Subcutaneous abdominal adipose tissue (tissue), 5 donors: ENCODE results near the gene CPZ.

Experiments used
- H3K27ac ChIP-seq: one replicate; pipeline ENCODE4 v1.7.0; 2013; ENCODE audit warnings: low read depth, mild to moderate bottlenecking, inconsistent platforms, low read length, moderate library complexity
- H3K27me3 ChIP-seq, 5 donors: one replicate each; pipeline ENCODE4 v1.7.0; 2013; ENCODE audit warnings: low read length in 5 of 5, inconsistent platforms in 1 of 5; ENCODE audit not compliant: control insufficient read depth in 5 of 5, insufficient read depth in 4 of 5
- H3K36me3 ChIP-seq, 5 donors: one replicate each; pipeline ENCODE4 v1.7.0; 2013; ENCODE audit warnings: low read length in 5 of 5; ENCODE audit not compliant: control insufficient read depth in 5 of 5, insufficient read depth in 5 of 5
- H3K4me1 ChIP-seq, 5 donors: one replicate each; pipeline ENCODE4 v1.7.0; 2013; ENCODE audit warnings: low read length in 5 of 5, mild to moderate bottlenecking in 3 of 5, moderate library complexity in 1 of 5; ENCODE audit not compliant: control insufficient read depth in 5 of 5, insufficient read depth in 5 of 5
- H3K4me3 ChIP-seq, 5 donors: one replicate each; pipeline ENCODE4 v1.7.0; 2013; ENCODE audit warnings: low read length in 5 of 5, low read depth in 1 of 5
- H3K9ac ChIP-seq, 5 donors: one replicate each; pipeline ENCODE4 v1.7.0; 2013; ENCODE audit warnings: low read length in 5 of 5, mild to moderate bottlenecking in 4 of 5, moderate library complexity in 3 of 5
- H3K9me3 ChIP-seq, 5 donors: one replicate each; pipeline ENCODE4 v1.7.0; 2013; ENCODE audit warnings: low read length in 5 of 5; ENCODE audit not compliant: control insufficient read depth in 5 of 5
- donor health status: healthy.
- donor health status: healthy.
- donor health status: healthy.
- donor health status: healthy.
- donor health status: healthy.

CPZ gene

DNA sequence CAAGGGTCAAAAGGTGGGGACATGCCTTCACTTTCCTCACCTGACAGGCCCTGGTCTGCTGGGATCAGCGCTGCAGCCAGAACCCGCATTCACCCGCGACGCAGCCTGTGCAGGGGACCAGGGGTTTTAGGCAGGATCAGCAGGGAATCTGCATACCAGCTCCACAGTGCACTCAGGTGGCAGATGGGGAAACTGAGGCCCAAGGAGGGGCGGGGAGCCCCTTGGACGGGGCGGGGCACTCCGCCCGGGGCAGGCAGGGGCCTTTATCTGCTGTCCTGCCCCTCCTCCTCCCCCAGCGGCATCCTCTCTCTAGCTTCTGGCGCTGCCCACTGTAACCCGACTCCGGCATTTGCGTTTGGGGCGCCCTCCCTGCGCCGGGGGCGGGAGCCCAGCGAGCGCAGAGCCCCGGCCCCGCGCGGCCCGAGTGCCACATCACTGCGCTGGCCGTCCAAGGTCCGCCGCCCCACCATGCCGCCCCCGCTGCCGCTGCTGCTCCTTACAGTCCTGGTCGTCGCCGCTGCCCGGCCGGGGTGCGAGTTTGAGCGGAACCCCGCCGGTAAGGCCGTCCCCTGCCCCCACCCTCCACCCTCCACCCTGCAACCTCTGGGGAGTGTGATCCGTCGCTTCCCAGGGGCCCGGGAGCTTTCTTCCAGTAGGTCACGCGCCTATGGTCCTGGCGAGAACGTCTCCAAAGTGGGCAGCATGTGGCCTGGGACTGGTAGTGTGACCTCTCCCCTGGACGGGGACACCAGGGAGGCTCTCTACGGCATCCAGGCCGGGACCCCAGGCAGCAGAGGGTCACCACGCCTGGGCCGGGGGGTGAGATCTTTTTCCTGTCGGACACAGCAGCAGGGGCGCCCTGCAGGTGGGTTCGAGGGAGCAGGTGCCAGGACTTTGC is at the start of gene CPZ:
Gene CPZ (plus strand): TSS at position 400 of the 898 bp plus-strand sequence. CDS start 69 bp downstream, at position 469.
- peaks cover 2 to 17% (median 6%) of the 10 kb centered on the region in 5 donors for H3K4me1 ChIP-seq
- no peaks in the 10 kb centered on the region for H3K9me3 ChIP-seq
- peaks cover 24 to 53% (median 42%) of the 10 kb centered on the region in 5 donors for H3K27me3 ChIP-seq
- H3K9ac ChIP-seq: no peak within 1 kb of the TSS
- H3K4me3 ChIP-seq: peak within 1 kb of the TSS in 2 of 5 donors; percentile 35
- H3K27ac ChIP-seq: no peak within 1 kb of the TSS
- no peaks in the 10 kb centered on the region for H3K36me3 ChIP-seq

- H3K9ac ChIP-seq: no peak overlapping the region
- H3K27ac ChIP-seq: no peak overlapping the region
- peaks cover 0 to 8% (median 2%) of the 10 kb centered on the region in 5 donors for H3K27me3 ChIP-seq
- no peaks in the 10 kb centered on the region for H3K4me1 ChIP-seq
- H3K4me3 ChIP-seq: no peak overlapping the region
- H3K9me3 ChIP-seq: no peaks in the 10 kb centered on the region
- no peaks in the 10 kb centered on the region for H3K36me3 ChIP-seq
Measured at GRCh38 chr4:8542776-8543525, 49.6 kb upstream of the CPZ start.

DNA sequence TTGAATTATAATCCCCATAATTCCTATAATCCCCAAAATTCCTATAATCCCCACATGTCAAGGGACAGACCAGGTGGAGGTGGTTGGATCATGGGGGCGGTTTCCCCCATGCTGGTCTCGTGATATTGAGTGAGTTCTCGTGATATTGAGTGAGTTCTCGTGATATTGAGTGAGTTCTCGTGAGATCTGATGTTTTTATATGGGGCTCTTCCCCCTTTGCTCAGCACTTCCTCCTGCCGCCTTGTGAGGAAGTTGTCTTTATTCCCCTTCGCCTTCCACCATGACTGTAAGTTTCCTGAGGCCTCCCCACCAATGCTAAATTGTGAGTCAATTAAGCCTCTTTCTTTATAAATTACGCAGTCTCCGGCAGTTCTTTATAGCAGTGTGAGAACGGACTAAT is 48.9 kb upstream of the CPZ start:
- no peaks in the 10 kb centered on the region for H3K36me3 ChIP-seq
- no peak overlapping the region for H3K9ac ChIP-seq
- H3K27me3 ChIP-seq: peaks cover 0 to 8% (median 2%) of the 10 kb centered on the region in 5 donors
- H3K4me1 ChIP-seq: no peaks in the 10 kb centered on the region
- H3K4me3 ChIP-seq: no peak overlapping the region
- H3K27ac ChIP-seq: no peak overlapping the region
- no peaks in the 10 kb centered on the region for H3K9me3 ChIP-seq

DNA sequence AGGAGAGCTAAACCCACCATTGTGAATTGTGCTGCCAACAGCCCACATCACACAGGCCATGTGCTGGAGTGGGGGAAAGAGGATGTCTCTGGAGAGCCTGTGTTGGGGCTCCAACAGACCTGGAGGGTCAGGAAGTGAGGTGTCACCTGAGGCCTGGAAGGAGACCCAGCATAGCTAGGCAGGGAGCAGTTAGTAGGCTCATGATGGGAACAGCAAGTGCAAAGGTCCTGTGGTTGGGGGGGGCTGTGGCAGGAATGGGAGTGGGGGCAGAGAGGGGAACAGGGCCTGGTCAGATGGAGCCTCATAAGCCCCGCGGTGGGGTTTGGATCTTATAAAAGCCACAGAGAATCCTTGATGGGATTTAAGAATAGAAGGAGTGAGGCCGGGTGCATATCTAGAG is 48.3 kb upstream of the CPZ start:
- Histone ChIP-seq H3K27me3 (peaks cover 0 to 8% (median under 1%) of the 10 kb centered on the region in 5 donors), H3K27ac (no peak overlapping the region), H3K9me3 (no peaks in the 10 kb centered on the region), H3K36me3 (no peaks in the 10 kb centered on the region), H3K9ac (no peak overlapping the region), H3K4me1 (no peaks in the 10 kb centered on the region), H3K4me3 (no peak overlapping the region)

GRCh38 chr4:8544741-8545438 is 47.7 kb upstream of the CPZ start:
- no peak overlapping the region for H3K4me3 ChIP-seq
- no peaks in the 10 kb centered on the region for H3K9me3 ChIP-seq
- H3K27me3 ChIP-seq: peaks cover 0 to 8% (median 0%) of the 10 kb centered on the region in 5 donors
- H3K4me1 ChIP-seq: no peaks in the 10 kb centered on the region
- no peak overlapping the region for H3K9ac ChIP-seq
- H3K27ac ChIP-seq: no peak overlapping the region
- no peaks in the 10 kb centered on the region for H3K36me3 ChIP-seq

DNA sequence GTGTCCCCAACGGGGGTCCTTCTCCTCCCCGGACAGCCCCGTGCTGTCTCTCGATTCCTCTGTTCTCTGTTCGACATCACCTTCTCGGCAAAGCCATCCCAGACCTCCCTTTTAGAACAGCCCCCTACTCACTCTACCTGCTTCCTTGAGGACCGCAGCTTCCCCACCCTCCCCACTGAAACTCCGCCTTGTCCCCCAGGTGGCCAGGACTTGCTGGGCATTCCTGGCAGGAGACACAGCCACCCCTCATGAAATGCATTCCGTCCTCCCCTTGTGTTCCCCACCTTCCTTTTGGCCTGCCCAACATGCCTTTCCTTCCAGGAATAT is 47.2 kb upstream of the CPZ start:
- Histone ChIP-seq H3K4me3 (no peak overlapping the region), H3K9ac (no peak overlapping the region), H3K27ac (no peak overlapping the region), H3K4me1 (no peaks in the 10 kb centered on the region), H3K9me3 (no peaks in the 10 kb centered on the region), H3K36me3 (no peaks in the 10 kb centered on the region), H3K27me3 (peaks cover 0 to 8% (median 0%) of the 10 kb centered on the region in 5 donors)

DNA sequence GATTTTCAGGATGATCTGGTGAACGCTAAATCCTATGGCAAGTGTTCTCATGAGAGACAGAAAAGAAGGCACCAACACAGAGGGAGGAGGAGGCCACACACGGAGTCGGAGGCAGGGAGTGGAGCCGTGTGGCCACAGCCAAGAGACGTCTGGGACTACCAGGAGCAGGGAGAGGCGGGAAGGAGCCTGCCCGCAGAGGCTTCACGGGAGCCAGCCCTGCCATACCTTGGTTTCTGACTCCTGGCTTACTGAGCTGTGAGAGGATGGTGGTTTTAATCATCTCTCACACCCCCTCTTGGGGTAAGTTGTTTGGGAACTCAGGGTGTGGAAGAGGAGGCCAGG is 45.8 kb upstream of the CPZ start:
- H3K36me3 ChIP-seq: no peaks in the 10 kb centered on the region
- no peak overlapping the region for H3K27ac ChIP-seq

DNA sequence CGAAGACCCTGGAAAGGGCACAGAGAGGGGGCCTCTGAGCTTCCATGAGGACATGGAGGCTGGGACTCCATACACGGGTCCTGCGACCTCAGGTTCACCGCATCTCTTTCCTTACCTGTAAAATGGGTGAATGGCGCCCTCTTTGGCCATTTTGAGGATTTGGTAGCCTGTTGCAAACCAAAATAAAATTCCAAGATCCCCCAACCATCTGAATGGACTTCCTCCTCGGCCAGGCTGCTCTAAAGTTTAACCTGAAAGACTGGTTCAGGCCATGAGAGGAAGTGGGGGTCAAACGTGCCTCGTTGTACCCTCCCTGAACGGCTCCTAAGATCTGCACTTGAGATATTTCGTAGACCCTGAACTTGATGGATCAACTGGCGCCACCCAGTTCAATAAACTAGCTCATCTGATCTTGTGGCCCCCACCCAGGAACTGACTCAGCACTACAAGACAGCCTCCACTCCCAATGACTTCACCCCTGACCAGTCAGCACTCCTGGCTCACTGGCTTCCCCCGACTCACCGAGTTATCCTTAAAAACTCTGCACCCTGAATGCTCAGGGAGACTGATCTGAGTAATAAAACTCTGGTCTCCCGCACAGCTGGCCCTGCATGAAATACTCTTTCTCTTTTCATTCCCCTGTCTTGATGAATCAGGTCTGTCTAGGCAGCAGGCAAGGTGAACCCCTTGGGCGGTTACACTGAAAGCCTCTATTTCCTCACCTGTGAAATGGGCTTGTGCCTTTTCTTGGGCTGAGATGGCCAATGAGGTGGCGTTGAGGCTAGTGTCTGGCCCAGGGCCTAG is 45.3 kb upstream of the CPZ start:
- Histone ChIP-seq H3K9ac (no peak overlapping the region), H3K27me3 (peaks cover 0 to 10% (median 0%) of the 10 kb centered on the region in 5 donors), H3K4me3 (no peak overlapping the region), H3K9me3 (peaks cover 0 to 5% (median 0%) of the 10 kb centered on the region in 5 donors), H3K4me1 (no peaks in the 10 kb centered on the region), H3K36me3 (no peaks in the 10 kb centered on the region), H3K27ac (no peak overlapping the region)

More for the DNA sequence above, 45.8 kb upstream of the CPZ start:
- H3K9ac ChIP-seq: no peak overlapping the region
- peaks cover 0 to 4% (median 0%) of the 10 kb centered on the region in 5 donors for H3K9me3 ChIP-seq
- H3K27me3 ChIP-seq: peaks cover 0 to 10% (median 0%) of the 10 kb centered on the region in 5 donors
- H3K4me1 ChIP-seq: no peaks in the 10 kb centered on the region
- H3K4me3 ChIP-seq: no peak overlapping the region

- peaks cover 0 to 5% (median 0%) of the 10 kb centered on the region in 5 donors for H3K9me3 ChIP-seq
- H3K36me3 ChIP-seq: no peaks in the 10 kb centered on the region
- no peaks in the 10 kb centered on the region for H3K4me1 ChIP-seq
- H3K9ac ChIP-seq: no peak overlapping the region
- H3K4me3 ChIP-seq: no peak overlapping the region
- peaks cover 0 to 8% (median 0%) of the 10 kb centered on the region in 5 donors for H3K27me3 ChIP-seq
- no peak overlapping the region for H3K27ac ChIP-seq
Measured at GRCh38 chr4:8547912-8548730, 44.4 kb upstream of the CPZ start.
